Stimulated activated CD8-positive, alpha-beta memory T cell treated with anti-CD3 and anti-CD28 coated beads, Interleukin-12 subunit alpha, Interleukin-12 subunit beta, amount 100 ng/mL, for 24 hours (primary cell): ENCODE measurements around the gene ELMO1.

Experiments used
- DNase-seq: peaks from one replicate; pipeline ENCODE4 v3.0.0-alpha.2; 2020; ENCODE audit errors: extremely low read depth

Gene ELMO1

DNA sequence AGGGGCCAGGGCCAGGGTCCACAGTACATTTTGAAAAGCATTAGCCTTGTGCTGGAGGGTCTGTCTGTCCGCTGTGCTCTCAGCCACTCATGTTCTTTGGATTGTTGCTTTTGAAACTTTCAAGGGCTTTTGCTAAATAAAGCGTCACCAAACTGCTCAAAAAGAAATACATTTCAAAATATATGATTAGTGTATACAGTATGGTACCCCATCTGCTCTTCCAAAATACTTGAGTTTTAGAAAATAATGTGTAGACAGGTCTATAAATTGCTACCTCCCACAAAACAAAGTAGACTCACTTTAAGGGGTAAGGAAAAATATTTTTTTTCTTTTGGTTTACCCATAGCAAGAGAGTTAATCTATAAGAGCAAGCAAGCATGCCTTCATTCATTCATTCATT lies 530.1 kb downstream of the ELMO1 start:
- no peak for DNase-seq

DNA sequence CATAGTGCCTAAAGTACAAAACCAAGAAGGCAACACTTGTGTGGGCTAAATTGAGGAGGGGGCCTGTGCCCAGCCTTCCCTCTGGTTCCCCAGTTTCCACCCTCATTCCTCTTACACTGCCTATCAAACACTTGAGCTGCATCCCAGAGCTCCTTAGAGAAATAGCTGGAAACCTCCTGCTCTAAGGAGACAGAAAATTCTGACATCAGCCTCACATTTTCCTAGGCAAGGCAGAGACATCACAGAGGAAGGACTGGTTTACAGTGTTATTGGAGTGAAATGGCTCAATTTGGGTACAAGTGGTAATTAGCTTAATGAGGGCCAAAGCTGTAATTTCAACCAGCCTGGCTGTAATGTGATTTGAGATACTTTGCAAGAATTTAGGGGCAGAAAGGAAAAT lies 532.0 kb downstream of the ELMO1 start:
- no peak for DNase-seq

DNA sequence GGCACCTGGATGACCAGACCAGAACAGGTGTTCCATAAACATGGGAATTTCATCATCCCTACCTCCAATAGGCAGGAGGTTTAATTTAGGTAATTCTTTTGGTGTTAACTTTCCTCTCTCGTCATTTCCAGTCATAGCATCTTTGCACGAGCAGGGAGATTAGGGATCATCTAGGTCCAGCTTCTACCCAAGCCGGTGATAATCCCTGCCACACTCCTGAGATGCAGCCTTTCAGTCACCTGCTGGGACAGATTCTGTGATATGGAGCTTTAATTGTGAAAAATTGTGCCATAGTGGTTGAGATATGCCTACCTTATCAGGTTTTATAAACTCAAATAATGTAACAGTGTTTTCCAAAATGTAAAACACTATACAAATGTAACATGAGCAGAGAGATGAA lies 532.5 kb downstream of the ELMO1 start:
- no peak for DNase-seq

DNA sequence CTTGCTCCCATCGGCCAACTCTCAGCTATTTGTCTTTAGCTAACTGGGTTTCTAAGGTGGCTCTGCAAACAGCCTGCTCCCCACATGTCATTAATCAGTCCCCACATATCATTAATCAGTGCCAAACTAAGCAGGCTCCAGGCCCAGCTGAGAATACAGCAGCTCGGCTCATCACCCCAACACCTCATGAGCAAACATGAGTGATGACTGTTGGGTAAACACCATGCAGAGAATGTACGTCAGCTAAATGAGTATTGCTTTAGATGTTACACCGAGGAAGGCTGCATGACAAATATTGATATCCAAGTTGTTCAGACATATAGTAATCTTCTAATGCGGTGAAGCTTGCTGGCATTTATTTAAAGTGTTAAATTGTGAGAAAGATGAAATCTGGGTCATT lies 536.9 kb downstream of the ELMO1 start:
- DNase-seq = no peak

DNA sequence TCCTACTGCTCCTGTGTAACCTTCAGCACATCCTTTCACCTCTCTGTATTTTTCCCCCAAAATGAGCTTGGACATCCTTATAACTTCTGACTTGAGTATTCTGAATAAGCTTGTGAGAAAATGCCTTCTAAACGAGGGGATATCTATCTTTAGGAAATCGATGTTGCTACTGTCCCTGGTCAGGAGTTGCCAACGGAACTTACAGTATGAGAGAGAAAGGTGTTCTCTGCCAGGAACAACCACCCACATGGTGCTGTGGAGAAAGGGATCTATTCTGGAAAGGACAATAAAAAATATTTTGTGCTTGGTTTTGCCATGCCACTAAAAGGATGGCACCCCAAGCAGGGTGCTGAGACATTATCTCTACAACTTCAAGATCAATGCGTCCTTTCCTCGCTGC lies 537.8 kb downstream of the ELMO1 start:
- DNase-seq = no peak

DNA sequence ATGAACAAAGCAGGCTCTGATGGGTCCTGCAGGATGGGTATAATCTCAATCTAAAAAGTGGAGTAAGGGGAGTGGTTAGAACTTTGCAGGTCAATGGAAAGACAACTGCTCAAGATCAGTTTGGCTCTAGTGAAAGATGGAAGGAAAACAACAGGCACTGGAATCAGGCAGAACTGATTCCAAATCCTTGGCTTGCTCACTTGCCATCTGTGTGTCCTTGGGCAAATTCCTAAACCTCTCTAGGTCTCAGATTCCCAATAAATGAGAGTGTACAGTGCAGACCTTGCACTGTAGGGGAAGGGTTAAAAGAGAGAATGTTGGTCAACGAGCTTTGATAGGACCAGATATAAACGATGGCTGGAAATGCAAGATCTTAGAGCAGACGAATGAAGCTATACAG lies 538.3 kb downstream of the ELMO1 start:
- no peak for DNase-seq

DNA sequence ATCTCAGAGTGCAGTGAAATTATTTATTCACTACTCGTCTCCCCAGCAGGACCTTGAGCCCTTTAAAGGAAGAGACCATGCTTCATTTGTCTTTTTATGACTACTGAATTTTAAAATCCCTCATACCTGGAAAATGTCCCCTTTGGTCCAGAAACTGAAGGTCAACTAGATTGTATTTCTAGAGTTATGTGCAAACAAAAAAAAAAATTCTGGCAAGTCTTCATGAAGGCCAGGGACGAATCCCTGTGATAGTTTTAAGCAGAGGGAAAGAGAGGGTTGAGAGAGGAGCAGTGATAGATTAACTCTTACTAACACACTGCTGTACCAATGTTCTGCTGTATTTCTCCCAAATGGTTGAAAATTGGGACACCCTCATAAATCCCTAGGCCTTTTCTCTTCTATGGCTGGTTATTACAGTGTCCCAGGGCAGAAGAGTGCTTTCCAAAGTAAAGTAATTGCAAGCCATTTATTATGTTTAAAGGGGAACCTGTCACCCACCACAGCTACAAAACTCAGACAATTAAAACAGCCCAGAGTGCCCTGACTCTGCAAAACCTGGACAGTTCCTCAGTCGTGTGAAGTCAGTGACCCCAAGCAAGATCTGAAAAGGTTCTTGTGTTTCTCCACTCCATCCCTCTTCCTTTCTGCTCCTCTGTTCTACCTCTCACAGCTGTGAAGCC lies 541.6 kb downstream of the ELMO1 start:
- DNase-seq = no peak

DNA sequence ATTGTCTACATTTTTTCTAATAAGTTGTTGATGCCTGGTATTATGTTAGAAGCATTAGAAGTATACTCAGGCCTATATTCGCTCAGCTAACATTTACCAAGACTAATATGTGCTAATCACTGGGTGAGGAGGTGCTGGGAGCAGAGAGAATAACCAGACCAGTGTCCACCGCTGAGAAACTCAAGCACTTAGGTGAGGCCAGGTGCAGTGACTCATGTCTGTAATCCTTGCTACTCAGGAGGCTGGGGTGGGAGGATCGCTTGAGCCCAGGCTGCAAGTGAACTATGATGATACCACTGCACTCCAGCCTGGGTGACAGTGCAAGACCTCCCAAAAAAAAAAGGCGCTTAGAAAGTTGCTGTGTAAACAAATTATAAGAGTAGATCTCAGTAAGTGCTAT lies 542.2 kb downstream of the ELMO1 start:
- DNase-seq = no peak

DNA sequence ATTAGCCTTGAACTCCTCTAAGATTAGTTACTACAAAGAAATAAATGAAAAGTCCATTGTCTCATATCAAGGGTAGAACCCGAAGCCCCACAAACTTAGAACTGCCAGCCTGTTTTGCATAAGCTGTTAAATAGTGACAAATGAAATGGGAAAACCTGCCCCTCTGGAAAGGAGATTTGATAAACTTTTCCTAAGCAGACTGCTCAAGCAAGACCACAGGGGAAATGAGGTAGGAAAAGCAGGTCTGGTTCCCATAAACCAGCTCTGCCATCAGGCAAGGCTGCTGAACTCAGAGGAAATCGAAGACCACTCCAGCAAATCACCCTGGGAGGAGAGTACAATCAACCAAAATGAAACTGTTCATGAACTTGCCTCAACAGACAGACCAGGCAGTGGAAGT lies 542.8 kb downstream of the ELMO1 start:
- DNase-seq = no peak

DNA sequence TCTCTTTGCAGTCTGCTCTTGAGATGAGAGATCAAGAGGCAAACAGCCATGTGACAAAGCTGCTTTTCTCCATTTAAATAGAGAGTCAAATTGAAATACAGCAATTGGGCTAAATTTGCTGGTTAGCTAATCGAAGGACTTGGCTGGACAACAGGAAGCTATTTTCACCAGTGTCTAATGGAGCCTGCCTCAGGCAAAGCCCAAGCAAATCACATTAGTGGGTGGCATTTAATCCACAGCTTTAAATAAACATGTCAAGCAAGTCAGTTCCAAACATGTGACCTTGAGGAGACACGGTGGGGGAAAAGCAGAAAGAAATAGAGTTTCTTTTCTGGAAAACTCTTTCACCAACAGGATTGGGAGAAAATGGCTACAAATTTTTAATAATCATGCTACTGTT lies 543.9 kb downstream of the ELMO1 start:
- no peak for DNase-seq

DNA sequence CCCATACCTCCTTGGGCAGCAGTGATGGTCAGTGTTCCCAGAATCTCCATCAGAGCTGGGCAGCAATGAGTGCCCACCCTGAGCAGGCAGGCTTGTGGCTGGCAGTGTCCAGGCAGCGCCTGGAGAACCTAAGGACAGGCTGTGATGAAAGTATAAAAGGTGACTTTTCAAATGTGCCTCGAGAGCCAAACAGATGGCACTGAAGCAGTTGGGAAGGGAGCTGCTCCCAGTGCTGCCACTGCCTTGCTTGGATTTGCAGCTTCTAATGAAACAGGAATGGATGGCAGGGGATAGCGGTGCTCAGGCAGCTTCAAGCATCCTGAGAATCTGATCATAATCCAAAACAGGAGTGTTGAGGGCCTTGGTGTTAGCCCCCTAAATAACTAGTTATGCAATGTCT lies 544.6 kb downstream of the ELMO1 start:
- no peak for DNase-seq

DNA sequence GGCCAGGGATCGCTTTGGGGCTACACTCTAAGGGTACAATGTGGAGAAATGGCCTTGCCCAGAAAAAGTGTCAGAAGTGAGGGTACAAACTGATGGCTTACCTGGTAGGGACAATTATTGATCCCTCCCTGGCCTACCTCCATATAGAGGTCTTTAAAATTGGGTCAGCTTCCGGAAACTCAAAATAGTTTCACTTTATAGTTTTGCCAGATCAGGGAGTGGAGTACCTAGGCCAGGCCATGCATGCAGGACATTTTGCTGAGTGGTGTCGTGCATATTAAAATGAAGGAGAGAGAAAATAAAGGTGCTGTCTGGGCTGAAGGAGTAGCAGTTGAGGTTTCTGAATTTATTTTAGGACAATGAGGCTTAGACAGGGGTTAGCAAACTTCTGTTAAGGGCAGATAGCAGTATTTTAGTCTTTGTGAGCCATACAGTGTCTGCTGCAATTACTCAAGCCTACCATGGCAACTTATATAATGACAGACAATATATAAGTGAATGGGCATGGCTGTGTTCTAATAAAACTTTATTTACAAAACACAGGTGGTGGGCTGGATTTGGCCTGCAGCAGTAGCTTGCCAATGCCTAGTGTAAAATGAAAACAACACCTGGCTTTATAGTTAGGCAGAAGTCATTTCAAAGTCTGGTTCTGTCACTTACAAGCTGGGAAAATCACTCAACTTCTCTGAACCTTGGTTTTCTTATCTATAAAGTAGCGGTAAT lies 547.5 kb downstream of the ELMO1 start:
- DNase-seq = no peak

DNA sequence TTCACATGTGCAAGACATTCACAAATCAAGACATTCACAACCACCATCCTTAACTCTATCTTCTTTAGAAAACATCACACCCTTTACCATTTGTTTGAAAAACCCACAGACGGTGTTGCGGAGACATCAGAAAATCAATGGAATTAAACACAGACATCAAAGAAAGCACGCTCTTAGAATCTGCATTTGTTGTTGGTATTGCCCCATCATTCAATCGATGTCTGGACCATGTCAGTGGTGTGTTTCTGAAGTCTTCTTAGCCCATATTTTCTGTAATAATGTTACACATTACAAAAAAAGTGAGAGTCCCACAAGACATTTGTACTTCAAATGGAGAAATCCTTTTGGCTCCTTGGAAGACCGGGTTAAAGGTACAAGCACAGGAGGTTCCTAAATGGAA lies 550.5 kb downstream of the ELMO1 start:
- no peak for DNase-seq

DNA sequence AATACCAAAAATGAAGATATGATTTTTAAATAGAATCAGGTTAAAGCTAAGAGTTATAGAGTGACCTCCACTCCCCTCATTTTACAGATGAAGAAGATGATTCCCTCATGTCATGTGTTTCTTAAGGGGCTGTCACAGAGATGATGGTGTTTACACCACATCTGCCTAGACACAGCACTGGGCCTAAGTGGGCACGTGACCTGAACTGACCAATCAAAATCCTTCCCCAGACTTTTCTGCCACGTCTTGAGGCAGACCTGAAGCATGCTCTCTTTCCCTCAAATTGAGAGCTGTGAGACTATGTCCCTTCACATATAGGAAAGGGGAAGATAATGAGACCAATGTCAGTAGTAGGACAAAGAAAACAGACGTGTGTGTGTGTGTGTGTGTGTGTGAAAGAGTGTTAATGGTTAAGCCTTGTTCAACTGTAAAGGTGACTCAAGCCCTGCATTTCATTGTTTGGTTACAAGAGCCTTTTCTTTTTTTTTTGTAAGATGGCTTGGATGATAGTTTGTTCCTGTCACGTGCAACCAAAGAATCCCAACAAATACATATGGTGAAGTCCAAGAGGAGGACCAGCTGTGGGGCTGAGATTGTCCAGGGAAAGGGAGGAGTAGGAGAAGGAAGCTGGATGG lies 551.6 kb downstream of the ELMO1 start:
- DNase-seq = no peak

DNA sequence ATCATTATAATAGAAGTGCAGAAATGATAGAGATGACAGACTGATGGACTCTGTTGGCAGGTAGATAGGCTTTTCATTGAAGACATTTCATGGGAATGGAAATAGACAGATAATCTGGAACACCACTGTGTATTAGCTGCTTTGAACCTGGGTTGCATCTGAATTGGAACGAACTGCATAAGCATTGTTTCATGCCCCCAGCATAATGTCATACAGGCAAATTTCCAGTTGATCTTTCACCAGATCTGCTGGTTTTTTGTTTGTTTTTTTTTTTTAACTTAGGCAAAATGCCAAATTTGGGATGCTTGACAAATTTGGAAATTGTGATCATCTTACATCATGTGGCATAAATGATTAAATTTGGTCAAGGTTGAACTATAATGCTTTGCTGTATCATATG lies 552.2 kb downstream of the ELMO1 start:
- DNase-seq = no peak

DNA sequence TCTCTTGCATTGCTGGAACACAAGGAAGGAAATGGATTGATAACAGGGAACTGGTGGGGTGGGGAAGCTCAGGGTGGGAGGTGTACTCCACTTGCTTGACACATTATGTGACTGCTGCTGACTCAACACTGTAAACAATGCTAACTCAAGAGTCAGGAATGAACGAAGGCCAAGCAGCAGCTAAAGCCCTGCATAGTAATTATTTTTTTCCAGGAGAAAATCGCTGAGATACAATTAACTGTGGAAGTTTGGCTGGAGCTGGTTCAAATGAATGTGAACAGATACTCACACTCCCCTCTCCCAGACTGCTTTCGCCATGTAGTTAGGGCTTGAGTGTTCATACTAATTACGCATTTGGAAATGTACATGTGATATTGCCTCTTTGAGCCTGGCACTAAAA lies 553.5 kb downstream of the ELMO1 start:
- no peak for DNase-seq

DNA sequence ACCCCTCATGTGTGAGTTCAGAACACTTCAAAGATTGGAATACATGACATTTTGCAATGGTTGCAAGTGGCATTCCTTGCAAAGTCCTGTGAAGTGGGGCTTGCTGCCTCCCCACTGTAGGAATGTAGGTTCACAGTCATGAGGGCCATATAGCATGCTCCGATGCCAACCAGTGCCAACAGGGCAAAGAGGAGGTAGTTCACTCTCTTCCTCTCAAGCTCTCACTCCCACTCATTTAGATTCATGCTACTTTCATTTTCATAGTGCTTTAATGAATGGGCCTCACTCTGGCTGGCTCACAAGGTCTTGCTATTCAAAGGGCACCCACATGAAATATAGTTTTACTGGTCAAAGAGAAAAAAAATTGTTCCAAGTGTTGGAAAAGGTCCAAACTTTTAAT lies 554.5 kb downstream of the ELMO1 start:
- no peak for DNase-seq

DNA sequence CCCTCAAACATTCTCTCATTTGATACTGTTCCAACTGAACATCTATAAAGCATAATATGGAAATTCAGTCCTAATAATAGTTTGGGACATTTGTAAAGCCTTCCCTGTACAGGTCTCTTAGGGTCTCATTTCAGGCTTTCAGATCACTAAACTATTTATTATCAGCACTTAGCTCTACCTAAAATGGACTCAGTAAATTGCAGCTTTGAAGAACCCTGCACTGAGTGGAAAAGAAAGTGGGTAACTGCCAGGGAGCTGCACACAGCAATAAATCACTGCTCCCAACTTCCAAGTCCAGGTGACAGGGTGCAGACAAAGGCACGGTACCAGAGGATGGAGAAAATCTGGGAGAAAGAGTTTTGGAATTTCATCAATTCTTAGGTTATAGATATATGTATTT lies 559.5 kb downstream of the ELMO1 start:
- DNase-seq = no peak

DNA sequence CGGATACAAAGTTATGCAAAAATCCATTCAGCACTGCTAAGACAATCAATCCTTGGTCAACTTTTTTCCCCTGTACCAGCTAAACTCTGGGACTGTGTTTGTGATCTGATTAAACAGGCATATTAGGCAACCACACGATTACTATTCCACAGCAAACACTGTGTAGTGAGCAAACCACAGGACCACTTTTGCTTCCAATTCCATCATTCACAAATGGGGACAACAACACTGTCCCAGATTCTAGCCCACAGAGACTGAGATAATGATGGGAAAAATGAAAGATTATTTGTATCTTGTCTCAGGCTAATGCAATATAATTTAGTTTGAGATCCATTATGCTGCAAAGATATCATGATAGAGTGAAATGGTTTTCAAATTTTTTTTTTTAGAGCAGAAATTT lies 560.7 kb downstream of the ELMO1 start:
- DNase-seq = no peak

DNA sequence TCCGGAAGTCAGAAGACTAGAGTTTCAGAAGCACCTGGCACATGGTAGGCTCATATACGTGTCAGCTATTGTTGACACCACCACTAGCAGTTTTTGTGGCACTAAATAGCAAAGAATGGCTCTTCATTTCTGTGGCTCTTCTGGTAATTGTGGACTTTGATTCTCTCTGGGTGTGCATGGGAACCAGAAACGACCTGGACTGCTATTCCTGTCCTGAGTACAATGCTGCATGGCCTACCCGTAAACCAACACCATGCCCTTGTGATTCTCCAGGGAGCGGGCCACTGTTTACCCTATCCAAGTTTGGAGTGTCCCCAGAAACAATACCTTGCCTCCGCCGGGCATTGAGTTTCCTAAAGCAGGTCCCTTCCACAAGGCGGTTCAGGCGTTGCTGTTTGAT lies 561.4 kb downstream of the ELMO1 start:
- no peak for DNase-seq

DNA sequence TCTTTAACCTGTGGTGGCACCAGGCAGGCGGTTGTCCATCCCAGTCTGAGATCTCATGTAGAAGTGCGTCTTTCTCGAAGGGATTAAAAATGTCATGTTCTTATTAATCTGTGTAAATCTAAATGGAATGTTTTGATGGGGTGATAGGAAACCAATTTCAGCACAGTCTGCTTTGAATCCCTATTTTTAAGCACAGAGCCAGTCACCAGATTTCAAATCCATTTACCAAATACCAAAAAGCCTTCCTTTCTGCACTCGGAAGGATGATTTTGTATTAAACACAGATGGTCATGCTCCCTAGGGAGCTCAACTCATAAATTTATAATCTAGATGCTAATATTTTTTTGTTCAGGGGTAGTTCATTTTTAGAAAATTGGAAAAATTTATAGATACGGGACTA lies 563.8 kb downstream of the ELMO1 start:
- no peak for DNase-seq

DNA sequence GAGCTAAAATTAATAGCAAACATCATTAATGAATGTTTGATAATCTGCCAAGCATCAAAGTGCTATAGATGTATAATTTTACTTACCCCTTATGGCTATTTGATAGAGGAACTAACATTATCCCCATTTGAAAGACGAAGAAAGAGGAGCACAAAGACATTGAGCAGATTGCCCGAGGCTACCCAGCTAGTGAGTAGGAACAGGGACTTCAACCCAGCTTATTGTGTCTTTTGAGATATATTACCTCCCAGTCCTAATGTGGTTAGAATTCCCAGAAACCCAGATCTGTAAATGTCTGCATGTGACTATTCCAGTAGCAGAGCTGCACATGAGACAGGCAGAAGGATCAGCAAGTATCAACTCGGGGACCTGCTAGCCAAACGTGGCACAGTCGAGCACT lies 564.3 kb downstream of the ELMO1 start:
- no peak for DNase-seq

DNA sequence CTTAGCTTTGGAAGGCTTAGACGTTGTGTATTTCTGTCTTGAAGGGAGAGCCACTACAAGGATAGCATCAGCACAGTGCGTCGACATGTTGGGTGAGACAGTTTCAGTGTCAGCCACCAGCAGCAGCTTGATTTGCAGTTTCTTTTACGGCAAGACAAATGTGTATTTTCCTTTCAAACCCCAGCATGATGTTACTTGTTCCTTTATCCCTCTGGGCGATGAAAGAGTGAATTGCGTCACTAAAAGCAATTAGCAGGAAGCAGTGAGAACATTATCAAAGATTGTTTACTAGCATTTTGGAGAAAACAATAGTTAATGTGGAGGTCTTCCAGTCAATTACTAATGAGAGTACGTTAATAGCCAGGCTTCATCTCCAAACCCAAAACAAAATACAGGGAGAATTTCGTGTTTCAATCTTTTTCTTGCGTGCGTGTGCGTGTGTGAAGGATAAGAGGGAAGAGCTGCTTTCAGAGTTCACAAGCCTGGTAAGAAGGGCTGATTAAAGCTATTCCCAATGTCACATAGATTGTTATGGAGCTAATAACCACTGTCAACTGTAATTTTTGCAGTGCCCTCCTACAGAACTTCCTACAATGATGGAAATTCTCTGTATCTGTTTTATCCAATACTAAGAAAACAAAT lies 567.3 kb downstream of the ELMO1 start:
- DNase-seq = no peak
